Mucosa of stomach (tissue), 1 donor: ENCODE data around the gene CFC1B.
"Not testable (repeated sequence)": the region's sequence is repeated elsewhere in the genome, so short reads cannot be mapped to it uniquely, and the experiment has no call there.

ENCODE experiments used
- H3K27me3 ChIP-seq: one replicate; pipeline ENCODE4 v1.7.0; 2013; ENCODE audit warnings: mild to moderate bottlenecking, low read length; ENCODE audit not compliant: control insufficient read depth, insufficient read depth
- H3K36me3 ChIP-seq: one replicate; pipeline ENCODE4 v1.7.0; 2013; ENCODE audit warnings: low read length; ENCODE audit not compliant: control insufficient read depth, insufficient read depth
- H3K4me1 ChIP-seq: one replicate; pipeline ENCODE4 v1.7.0; 2013; ENCODE audit warnings: mild to moderate bottlenecking, low read length; ENCODE audit not compliant: control insufficient read depth, insufficient read depth
- H3K4me3 ChIP-seq: one replicate; pipeline ENCODE4 v1.7.0; 2013; ENCODE audit warnings: low read length
- H3K9ac ChIP-seq: one replicate; pipeline ENCODE4 v1.7.0; 2013; ENCODE audit warnings: mild to moderate bottlenecking, low read length, moderate library complexity
- H3K9me3 ChIP-seq: one replicate; pipeline ENCODE4 v1.7.0; 2013; ENCODE audit warnings: mild to moderate bottlenecking, low read length, moderate library complexity; ENCODE audit not compliant: control insufficient read depth
- donor health status: Pancreatic carcinoma.

The CFC1B gene

DNA sequence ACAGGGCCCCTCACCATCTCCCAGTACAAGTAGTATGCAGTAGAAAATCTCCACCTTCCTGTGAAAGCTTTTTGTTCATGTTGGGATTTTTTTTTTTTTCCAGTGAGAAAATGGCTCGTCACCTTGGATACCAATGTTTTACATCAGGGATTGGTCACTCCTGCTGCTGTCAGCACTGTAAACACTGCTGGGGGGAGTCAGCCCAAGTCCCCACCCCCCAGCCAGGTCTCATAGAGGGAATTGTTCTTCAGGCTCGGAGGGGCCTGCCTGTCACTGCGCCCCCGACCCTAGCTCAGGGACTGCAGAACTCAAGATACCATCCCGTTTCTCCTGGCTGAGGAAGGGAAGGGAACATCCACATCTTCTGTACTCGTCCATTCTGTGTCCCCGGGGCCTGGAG is at the start of gene CFC1B:
Gene CFC1B (plus strand): TSS at position 231 of the 400 bp plus-strand sequence. CDS start 263 bp downstream, outside the sequence.
- not testable (repeated sequence) for H3K9ac ChIP-seq, H3K36me3 ChIP-seq, H3K9me3 ChIP-seq, H3K27me3 ChIP-seq, H3K4me1 ChIP-seq, H3K4me3 ChIP-seq

DNA sequence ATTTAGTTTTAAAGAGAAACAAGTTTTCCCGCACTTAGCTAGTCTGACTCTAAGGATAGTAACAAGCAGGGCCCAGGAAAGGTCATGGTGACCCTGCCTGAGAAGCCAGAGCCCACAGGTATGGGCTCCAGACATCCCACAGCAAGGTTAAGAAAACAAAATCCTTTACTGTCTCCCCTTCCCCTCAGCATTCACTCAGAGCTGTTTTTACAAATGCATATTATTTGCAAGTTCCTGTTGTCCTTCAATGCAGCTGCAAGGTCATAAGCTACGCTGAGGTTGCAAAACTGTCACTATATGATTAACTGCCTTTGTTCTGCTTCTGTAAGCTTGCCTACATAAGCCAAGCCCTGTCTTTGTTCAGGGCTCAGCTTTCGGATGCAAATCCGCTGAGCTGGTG is 29.9 kb upstream of the CFC1B start:
- H3K27me3 ChIP-seq, H3K9ac ChIP-seq, H3K9me3 ChIP-seq, H3K4me1 ChIP-seq, H3K36me3 ChIP-seq, H3K4me3 ChIP-seq: not testable (repeated sequence)

DNA sequence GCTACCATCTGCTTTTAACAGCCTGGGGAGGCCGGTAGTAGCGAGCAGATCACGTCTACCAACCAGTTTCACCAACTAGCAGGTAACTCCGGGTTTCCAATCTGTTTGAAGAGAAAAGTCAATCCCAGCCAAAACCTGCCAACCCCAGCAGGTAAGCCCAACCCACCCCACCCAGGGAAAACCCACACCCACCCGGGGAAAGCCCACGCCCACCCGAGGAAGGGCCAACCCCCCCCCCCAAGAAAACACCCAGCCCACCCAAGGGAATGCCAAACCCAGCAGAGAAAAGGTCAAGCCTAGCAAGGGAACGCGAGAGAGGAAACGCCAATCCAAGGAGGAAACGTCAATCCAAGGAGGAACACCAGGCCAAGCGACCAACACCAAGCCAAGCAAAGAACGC is 11.8 kb upstream of the CFC1B start, which contains the start of gene POTEI:
Gene POTEI (minus strand): TSS at position 101 of the 400 bp plus-strand sequence. CDS start 93 bp downstream, at position 8.
- H3K27me3 ChIP-seq, H3K9ac ChIP-seq, H3K4me3 ChIP-seq, H3K4me1 ChIP-seq, H3K36me3 ChIP-seq, H3K9me3 ChIP-seq: not testable (repeated sequence)

DNA sequence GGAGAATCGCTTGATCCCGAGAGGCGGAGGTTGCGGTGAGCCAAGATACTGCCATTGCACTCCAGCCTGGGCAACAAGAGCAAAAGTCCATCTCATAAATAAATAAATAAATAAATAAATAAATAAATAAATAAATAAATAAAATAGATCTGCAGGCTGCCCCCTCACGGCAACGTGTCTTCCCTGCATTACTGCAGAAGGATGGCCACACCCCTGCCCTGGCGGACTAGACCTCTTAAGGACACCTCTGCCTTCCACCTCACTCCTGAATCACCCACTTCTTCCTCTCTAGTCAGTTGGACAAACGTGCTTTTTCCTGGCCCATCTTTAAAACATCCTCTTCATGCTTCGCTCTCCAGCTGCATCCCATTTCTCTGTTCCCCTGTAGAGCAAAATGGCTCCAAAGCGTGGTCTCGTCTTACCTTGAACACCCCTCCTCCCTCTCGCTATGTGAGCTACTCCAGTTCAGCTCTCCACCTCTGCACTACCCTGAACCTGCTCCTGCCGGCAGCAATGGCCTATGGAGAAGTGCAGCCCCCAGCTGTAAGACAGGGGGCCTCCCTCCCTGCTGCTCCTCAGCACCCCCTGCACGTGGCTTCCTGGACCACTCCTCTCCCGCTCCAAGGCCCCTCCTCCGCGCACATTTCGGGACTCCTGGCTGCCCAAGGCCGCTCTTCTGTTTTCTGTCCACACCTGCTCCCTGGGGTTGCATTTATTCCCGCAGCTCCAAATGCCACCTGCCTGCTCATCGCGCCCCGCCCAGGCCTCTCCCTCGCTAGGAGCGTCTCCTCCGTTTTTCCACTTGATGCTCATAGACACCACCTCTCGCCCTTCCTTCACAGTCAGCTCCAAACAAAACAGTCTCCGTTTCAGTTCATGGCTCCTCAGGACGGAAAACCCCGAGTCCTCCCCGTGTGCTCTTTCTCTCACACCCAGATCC is 9.9 kb upstream of the CFC1B start:
- not testable (repeated sequence) for H3K36me3 ChIP-seq

DNA sequence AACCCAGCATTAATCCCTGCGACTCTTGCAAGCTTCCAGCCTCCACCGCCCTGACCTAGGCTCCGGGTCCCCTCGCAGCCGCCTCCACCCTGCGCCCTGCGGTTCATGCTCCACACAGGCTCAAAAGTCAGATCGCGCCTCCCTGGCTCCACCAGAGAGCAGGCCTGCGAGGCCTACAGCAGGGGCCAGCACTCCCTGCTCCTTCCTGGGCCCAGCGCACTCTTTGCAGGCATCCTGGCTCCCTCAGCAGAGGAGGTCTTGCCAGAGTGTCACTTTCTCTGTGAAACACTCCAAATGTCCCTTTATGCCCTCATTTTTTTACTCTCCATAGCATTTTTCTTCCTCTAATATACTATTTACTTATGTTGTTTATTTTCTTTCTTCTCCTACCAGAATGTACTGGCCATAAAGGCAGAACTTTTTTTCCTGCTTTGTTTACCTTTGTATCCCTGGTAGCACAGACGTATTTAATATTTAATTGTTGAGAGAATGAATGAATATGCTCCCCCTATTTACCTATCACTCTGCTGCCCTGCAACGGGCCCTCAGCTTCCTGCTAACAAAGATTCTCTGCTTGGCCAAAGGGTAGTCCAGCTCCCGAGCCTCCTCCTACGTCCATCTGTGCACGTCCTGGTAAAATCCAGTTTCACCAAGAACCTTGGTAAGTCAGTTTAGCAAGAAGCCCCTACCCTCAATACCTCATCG is 9.1 kb upstream of the CFC1B start:
- H3K36me3 ChIP-seq, H3K4me3 ChIP-seq, H3K9me3 ChIP-seq, H3K27me3 ChIP-seq, H3K4me1 ChIP-seq, H3K9ac ChIP-seq: not testable (repeated sequence)

More for the DNA sequence above, 9.9 kb upstream of the CFC1B start:
- not testable (repeated sequence) for H3K4me1 ChIP-seq, H3K4me3 ChIP-seq, H3K27me3 ChIP-seq, H3K9ac ChIP-seq, H3K9me3 ChIP-seq

DNA sequence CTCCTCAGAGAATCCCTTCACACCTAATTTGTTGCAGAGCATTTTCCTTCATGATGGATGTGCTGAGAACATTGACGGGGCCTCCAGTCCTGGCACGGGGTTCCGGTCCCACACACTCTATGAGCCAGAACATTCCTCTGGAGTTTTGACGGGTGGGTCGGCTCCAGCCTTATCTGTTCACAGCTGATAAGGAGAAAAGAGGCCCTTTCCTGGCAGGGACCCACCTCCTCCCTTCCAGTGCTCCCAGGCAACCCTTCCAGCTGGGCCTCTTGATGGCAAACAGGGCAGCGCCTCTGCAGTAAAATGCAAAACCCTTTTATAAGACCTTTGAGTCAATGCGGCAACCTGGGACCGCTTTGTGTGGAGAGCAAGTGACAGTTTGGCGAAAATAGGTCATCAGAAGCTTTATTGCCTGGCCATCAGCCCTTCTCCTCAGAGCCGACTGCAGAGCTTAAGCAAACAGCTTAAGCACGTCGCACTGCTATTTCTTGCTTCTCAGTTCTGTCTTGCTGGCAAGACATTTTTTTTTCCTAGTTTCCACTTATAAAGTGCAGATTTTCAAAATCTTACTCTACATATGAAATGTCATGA is 2.4 kb upstream of the CFC1B start:
- H3K9ac ChIP-seq, H3K4me1 ChIP-seq, H3K36me3 ChIP-seq, H3K27me3 ChIP-seq, H3K9me3 ChIP-seq, H3K4me3 ChIP-seq: not testable (repeated sequence)

DNA sequence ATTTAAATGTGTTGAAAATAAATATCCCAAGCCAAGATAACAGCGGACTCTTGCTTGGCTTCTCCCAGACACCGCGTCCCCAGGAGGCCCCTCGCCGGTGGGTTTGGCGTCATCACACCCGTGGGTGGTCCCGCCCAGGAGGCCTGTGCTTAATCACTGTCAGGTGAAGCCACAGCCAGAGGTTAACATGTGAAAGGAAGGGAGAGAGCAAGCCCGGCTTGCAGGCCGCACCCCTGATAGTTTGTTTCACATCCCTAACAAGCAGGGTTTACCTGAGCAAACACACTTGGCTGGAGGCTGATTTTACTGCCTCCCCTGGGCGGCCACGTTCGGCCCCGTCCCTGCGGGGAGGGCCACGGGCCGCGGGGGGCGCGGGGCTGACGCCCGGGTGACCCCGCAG is 1.4 kb downstream of the CFC1B start:
- H3K27me3 ChIP-seq, H3K4me1 ChIP-seq, H3K4me3 ChIP-seq, H3K9ac ChIP-seq, H3K36me3 ChIP-seq, H3K9me3 ChIP-seq: not testable (repeated sequence)

DNA sequence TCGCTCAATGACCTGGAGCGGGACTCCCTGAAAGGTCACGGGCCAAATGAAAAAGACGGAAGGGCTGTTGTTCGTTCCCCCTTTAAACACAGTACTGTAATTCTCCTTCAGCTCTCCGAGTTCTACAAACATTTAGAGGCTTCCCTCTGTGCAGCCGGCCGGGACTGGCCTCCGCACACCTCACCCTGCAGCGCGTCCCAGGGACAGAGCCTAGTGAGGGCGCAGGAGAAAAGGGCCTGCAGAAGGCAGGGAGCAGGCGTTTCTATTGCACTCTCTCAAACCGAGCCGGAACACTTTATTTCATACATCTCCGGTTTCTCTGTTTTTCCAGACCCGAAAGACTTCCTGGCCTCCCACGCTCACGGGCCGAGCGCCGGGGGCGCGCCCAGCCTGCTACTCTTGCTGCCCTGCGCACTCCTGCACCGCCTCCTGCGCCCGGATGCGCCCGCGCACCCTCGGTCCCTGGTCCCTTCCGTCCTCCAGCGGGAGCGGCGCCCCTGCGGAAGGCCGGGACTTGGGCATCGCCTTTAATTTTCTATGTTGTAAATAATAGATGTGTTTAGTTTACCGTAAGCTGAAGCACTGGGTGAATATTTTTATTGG is 6.4 kb downstream of the CFC1B start:
- not testable (repeated sequence) for H3K9ac ChIP-seq, H3K36me3 ChIP-seq, H3K4me3 ChIP-seq

DNA sequence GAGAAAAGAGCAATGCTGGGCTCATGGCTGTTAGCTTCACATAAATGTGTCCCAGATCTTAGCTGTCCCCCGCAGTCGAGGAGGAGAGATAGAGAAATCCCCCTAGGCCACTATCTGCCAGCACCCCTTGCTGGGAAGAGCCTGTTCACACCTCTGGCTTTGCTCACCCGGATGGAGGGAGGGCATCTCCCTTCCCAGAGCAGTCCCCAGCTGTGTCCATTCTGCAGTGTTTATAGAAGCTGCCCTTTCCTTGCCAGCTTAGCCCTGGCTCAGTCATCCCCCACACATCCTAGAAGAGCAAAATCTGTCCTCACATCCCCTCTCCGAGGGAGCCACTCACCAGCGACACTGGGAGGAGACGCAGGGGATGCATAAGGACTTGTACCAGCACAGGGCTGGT is 8.5 kb downstream of the CFC1B start:
- not testable (repeated sequence) for H3K9ac ChIP-seq, H3K9me3 ChIP-seq, H3K4me1 ChIP-seq, H3K36me3 ChIP-seq, H3K27me3 ChIP-seq, H3K4me3 ChIP-seq

More for the DNA sequence above, 6.4 kb downstream of the CFC1B start:
- H3K4me1 ChIP-seq, H3K9me3 ChIP-seq, H3K27me3 ChIP-seq: not testable (repeated sequence)

DNA sequence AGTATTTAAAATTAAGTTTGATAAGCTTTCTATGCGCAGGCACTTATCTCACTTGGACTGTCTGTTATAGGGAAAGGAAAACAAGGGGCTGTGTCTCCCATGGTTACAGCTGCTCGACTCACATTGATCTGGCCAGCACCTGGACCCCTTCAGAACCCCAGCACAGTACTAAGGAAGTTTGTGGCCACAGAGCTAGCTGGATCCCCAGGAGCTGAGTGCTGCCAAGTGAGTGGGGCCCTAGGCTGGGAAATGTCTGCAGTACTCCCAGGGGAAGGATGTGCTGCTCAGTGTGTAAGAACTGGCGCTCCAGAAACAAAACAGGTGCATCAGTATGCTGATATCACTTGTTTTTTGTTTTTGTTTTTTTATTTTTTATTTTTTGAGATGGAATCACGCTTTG is 9.2 kb downstream of the CFC1B start:
- not testable (repeated sequence) for H3K4me3 ChIP-seq, H3K9me3 ChIP-seq, H3K27me3 ChIP-seq, H3K9ac ChIP-seq, H3K36me3 ChIP-seq, H3K4me1 ChIP-seq

DNA sequence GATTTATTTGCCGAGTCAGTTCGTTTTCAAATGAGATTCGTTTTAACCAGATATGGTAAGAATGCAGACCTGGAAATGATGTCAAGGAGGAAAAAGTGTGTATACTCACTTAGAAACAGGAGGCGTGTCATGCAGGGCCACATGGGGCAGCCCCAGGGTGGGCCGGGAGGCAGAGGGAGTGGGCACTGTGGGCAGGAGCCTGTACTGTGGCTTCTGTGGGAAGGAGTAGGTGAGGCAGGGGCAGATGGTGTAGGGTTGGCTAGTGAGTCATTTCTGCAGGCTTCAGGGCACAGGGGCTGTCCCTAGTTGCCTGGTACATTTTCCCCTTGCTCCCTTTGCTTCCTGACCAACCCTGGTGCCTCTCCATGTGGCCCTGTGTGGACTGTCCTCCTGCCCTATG is 10.2 kb downstream of the CFC1B start:
- not testable (repeated sequence) for H3K4me1 ChIP-seq, H3K4me3 ChIP-seq, H3K9ac ChIP-seq, H3K36me3 ChIP-seq, H3K27me3 ChIP-seq, H3K9me3 ChIP-seq

DNA sequence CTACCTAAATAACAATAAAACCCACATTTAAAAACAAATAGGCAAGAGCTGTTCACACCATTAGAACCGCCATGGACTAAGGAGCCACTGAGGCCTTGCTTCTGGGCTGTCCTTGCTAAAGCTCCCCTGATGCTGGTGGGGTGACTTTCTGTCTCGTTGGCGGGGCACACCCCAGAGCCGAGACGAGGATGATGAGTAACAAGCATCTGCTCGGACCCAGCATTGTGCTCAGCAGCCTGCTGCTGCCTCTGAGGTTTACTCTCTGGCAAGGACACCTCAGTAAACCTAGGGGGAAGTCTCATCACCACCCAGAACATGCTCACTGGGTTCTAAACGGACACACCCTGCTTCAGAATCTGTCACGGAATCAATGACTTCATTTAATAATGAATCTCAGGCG is 10.7 kb downstream of the CFC1B start:
- H3K4me1 ChIP-seq, H3K9ac ChIP-seq, H3K9me3 ChIP-seq, H3K36me3 ChIP-seq, H3K27me3 ChIP-seq, H3K4me3 ChIP-seq: not testable (repeated sequence)
